ENCODE measurements around the gene IFITM2. TPM values are rescaled to one million over a fixed set of nuclear protein-coding genes. Genes with fewer than 3 reads are reported as not detected.
"Not testable (repeated sequence)": the region's sequence is repeated elsewhere in the genome, so short reads cannot be mapped to it uniquely, and the experiment has no call there.

IFITM2 gene
- total and polyA plus RNA-seq, 2 donors (not counting 1 experiment from before 2014, with no cell fraction given), result 72.1 to 451 TPM

GRCh38 chr11:349270-349954 lies 41.8 kb downstream of the IFITM2 start:
- H3K4me1 ChIP-seq (ENCODE audit: control insufficient read depth in 2 of 2, insufficient read depth in 2 of 2, low read length in 2 of 2), result peaks cover 7 to 16% of the 10 kb centered on the region in 2 donors
- H3K9me3 Mint-ChIP-seq (ENCODE audit: insufficient read depth); DNase-seq; H2AFZ ChIP-seq (ENCODE audit: insufficient read depth, low read depth, low read length, poor library complexity, severe bottlenecking); H3K4me3 Mint-ChIP-seq; H3K36me3 ChIP-seq (replicated peaks in 1 of 2; ENCODE audit: control extremely low read depth in 1 of 2, control insufficient read depth in 1 of 2, extremely low read depth in 1 of 2, insufficient read depth in 2 of 2, low read length in 1 of 2); H3K27ac Mint-ChIP-seq; H3K27ac ChIP-seq (ENCODE audit: low read length in 2 of 2); H3K9me3 ChIP-seq (ENCODE audit: control extremely low read depth in 1 of 3, control insufficient read depth in 2 of 3, insufficient read depth in 1 of 3, low read length in 2 of 3); intact Hi-C loops (cut with micrococcal nuclease); H3K79me2 ChIP-seq (ENCODE audit: control insufficient read depth, insufficient read depth, low read length); H3K4me2 ChIP-seq (replicated peaks; ENCODE audit: low read depth, low read length, poor library complexity, severe bottlenecking); H3K9ac ChIP-seq (ENCODE audit: low read length); H3K27me3 ChIP-seq (replicated peaks in 1 of 4; ENCODE audit: control extremely low read depth in 1 of 4, control insufficient read depth in 3 of 4, insufficient read depth in 4 of 4, low read length in 3 of 4); H3K27me3 Mint-ChIP-seq; H3K4me3 ChIP-seq (ENCODE audit: control extremely low read depth in 1 of 5, extremely low read depth in 1 of 5, insufficient read depth in 1 of 5, low read depth in 2 of 5, low read length in 4 of 5); ATAC-seq (ENCODE audit: low read depth); H4K20me1 ChIP-seq (ENCODE audit: control insufficient read depth, insufficient read depth, low read length, poor library complexity, severe bottlenecking): not testable (repeated sequence)
- 74% methylated on average over 4 of the region's 8 CpGs for WGBS (ENCODE audit: insufficient coverage)
- POLR2A ChIA-PET, result interaction anchor here (0.7 kb wide), 2 partner anchors 92 to 594 kb away, joined by 3 to 4 read pairs; no protein-coding TSS in a partner anchor
- CTCF ChIA-PET, result interaction anchor here (0.6 to 2.8 kb wide), 4 partner anchors 10 to 99 kb away, joined by 3 to 18 read pairs (median 4); no protein-coding TSS in a partner anchor
- peaks cover 21% of the 10 kb centered on the region for H3K4me1 Mint-ChIP-seq

- H2AFZ ChIP-seq (ENCODE audit: insufficient read depth, low read depth, low read length, poor library complexity, severe bottlenecking), result peak overlapping the region; percentile 27
- DNase-seq; H4K20me1 ChIP-seq (ENCODE audit: control insufficient read depth, insufficient read depth, low read length, poor library complexity, severe bottlenecking); H3K27ac Mint-ChIP-seq; H3K4me3 ChIP-seq (ENCODE audit: control extremely low read depth in 1 of 5, extremely low read depth in 1 of 5, insufficient read depth in 1 of 5, low read depth in 2 of 5, low read length in 4 of 5); H3K9ac ChIP-seq (ENCODE audit: low read length); H3K27me3 ChIP-seq (replicated peaks in 1 of 4; ENCODE audit: control extremely low read depth in 1 of 4, control insufficient read depth in 3 of 4, insufficient read depth in 4 of 4, low read length in 3 of 4); intact Hi-C loops (cut with micrococcal nuclease); ATAC-seq (ENCODE audit: low read depth); H3K9me3 ChIP-seq (ENCODE audit: control extremely low read depth in 1 of 3, control insufficient read depth in 2 of 3, insufficient read depth in 1 of 3, low read length in 2 of 3); H3K9me3 Mint-ChIP-seq (ENCODE audit: insufficient read depth); H3K79me2 ChIP-seq (ENCODE audit: control insufficient read depth, insufficient read depth, low read length); H3K27ac ChIP-seq (ENCODE audit: low read length in 2 of 2); POLR2A ChIA-PET; H3K4me2 ChIP-seq (replicated peaks; ENCODE audit: low read depth, low read length, poor library complexity, severe bottlenecking); H3K4me3 Mint-ChIP-seq; H3K36me3 ChIP-seq (replicated peaks in 1 of 2; ENCODE audit: control extremely low read depth in 1 of 2, control insufficient read depth in 1 of 2, extremely low read depth in 1 of 2, insufficient read depth in 2 of 2, low read length in 1 of 2); CTCF ChIA-PET; H3K27me3 Mint-ChIP-seq: not testable (repeated sequence)
- H3K4me1 ChIP-seq (ENCODE audit: control insufficient read depth in 2 of 2, insufficient read depth in 2 of 2, low read length in 2 of 2), result peaks cover 9 to 23% of the 10 kb centered on the region in 2 donors
- H3K4me1 Mint-ChIP-seq, result peaks cover 24% of the 10 kb centered on the region
- 59% methylated on average over 4 of the region's 16 CpGs for WGBS (ENCODE audit: insufficient coverage)
Measured at GRCh38 chr11:350033-350722, 42.6 kb downstream of the IFITM2 start.

All from B cell (primary cell).